ENCODE measurements around the gene WASHC4. TPM values are rescaled to one million over a fixed set of nuclear protein-coding genes. Genes with fewer than 3 reads are reported as not detected.

The WASHC4 gene
- total and polyA plus RNA-seq, 2 donors (not counting 3 experiments of a cell fraction or from before 2014, with no cell fraction given): 30.4 to 123 TPM

DNA sequence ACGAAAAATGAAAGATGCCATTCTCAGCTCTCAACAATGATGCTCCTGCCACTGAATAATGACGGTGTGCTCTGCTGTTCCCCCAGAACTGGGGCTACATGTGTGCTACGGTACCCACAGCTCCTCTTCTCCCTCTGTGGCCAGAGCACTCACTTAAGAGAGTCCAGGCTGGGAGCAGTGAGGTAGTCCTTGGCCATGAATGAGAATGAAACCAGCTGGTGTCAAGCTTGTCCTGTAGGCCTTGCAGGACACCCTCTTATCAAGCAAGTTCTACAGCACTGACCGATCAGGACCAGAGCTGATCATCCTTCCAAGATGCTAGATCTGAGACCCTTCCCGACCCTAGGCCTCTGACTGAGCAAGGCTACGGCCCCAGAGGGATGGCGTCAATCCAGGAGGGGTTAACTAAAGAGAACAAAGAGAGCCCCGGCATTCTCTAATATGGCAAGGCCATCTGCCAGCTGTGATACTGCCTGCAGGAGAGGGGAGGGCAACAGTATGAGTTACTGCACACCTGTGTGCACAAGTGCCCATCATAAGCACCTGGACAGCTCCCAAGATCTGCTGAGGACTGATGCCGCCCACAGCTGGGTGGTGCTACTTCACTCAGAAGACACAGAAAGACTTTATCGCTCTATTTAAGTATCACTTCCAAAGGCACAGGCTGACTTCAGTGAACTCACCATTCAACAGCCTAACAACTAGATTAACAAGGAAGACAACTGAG is 98.0 kb downstream of the WASHC4 start:
- TF ChIP-seq POLR2A (IDR thresholded peaks at IDR 0.05; ENCODE audit: low read depth, low read length) (no peak), JUN (IDR thresholded peaks at IDR 0.05; ENCODE audit: borderline replicate concordance, insufficient read depth, insufficient read length, low read depth) (no peak), FOS (IDR thresholded peaks at IDR 0.05; ENCODE audit: borderline replicate concordance, insufficient read depth, low read length) (no peak), GATA2 (IDR thresholded peaks at IDR 0.05; ENCODE audit: insufficient read depth, insufficient read length, low read depth, low read length) (no peak), EZH2 (IDR thresholded peaks at IDR 0.05; ENCODE audit: borderline replicate concordance, low read depth, low read length, severe bottlenecking) (no peak), POLR2AphosphoS5 (IDR thresholded peaks at IDR 0.05; ENCODE audit: insufficient read depth, low read depth, low read length) (no peak), MYC (IDR thresholded peaks at IDR 0.05; ENCODE audit: low read depth, low read length) (no peak)
- TF ChIP-seq, protein P1, sequence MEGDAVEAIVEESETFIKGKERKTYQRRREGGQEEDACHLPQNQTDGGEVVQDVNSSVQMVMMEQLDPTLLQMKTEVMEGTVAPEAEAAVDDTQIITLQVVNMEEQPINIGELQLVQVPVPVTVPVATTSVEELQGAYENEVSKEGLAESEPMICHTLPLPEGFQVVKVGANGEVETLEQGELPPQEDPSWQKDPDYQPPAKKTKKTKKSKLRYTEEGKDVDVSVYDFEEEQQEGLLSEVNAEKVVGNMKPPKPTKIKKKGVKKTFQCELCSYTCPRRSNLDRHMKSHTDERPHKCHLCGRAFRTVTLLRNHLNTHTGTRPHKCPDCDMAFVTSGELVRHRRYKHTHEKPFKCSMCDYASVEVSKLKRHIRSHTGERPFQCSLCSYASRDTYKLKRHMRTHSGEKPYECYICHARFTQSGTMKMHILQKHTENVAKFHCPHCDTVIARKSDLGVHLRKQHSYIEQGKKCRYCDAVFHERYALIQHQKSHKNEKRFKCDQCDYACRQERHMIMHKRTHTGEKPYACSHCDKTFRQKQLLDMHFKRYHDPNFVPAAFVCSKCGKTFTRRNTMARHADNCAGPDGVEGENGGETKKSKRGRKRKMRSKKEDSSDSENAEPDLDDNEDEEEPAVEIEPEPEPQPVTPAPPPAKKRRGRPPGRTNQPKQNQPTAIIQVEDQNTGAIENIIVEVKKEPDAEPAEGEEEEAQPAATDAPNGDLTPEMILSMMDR (IDR thresholded peaks at IDR 0.05; ENCODE audit: extremely low read depth in 1 of 2, insufficient read depth in 1 of 2, low read depth in 1 of 2, low read length in 2 of 2): no peak
- TF ChIP-seq, protein P2, sequence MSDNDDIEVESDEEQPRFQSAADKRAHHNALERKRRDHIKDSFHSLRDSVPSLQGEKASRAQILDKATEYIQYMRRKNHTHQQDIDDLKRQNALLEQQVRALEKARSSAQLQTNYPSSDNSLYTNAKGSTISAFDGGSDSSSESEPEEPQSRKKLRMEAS (IDR thresholded peaks at IDR 0.05; ENCODE audit: insufficient read depth, insufficient read length): no peak
- H3K4me2 ChIP-seq (ENCODE audit: insufficient read depth, low read length): no peak overlapping the region
- no peak overlapping the region for H3K27ac ChIP-seq (ENCODE audit: insufficient read depth, low read depth, low read length)
- H3K36me3 ChIP-seq (ENCODE audit: control insufficient read depth in 2 of 2, extremely low read depth in 1 of 2, insufficient read depth in 2 of 2, low read length in 2 of 2): peaks cover 0 to 17% of the 10 kb centered on the region in 2 experiments
- no peak overlapping the region for H3K9ac ChIP-seq (replicated peaks; ENCODE audit: extremely low read depth, insufficient read depth, low read length)
- H2AFZ ChIP-seq (ENCODE audit: low read depth, low read length): no peak overlapping the region
- H3K4me1 ChIP-seq (ENCODE audit: control insufficient read depth, extremely low read depth, insufficient read depth, low read length): no peaks in the 10 kb centered on the region
- peak; percentile 44 for FAIRE-seq
- no peaks in the 10 kb centered on the region for H4K20me1 ChIP-seq (replicated peaks; ENCODE audit: control insufficient read depth, extremely low read depth, insufficient read depth, low read length)
- intact Hi-C loops (cut with micrococcal nuclease) (loop anchor here (2.0 kb wide), 1 partner anchor 177 kb away; no protein-coding TSS in a partner anchor), dilution Hi-C loops (cut with MboI; ENCODE audit: extremely low pct_ligation_motif_present, low sequenced_read_pairs) (no loop called here)
- POLR2A ChIA-PET: interaction anchor here (0.6 kb wide), 1 partner anchor 16 kb away, joined by 3 read pairs; no protein-coding TSS in a partner anchor
- no peaks in the 10 kb centered on the region for H3K9me1 ChIP-seq (replicated peaks; ENCODE audit: control insufficient read depth, extremely low read depth, insufficient read depth, low read length)
- CTCF ChIA-PET: interaction anchor here (0.9 to 3.2 kb wide), 4 partner anchors 130 to 188 kb away, joined by 3 to 26 read pairs (median 4); no protein-coding TSS in a partner anchor
- H3K4me3 ChIP-seq (replicated peaks in 1 of 3; ENCODE audit: insufficient read depth in 1 of 3, low read depth in 1 of 3, low read length in 3 of 3): no peak overlapping the region
- no peak for DNase-seq (ENCODE audit: low read depth, low spot score)
- no peaks in the 10 kb centered on the region for H3K79me2 ChIP-seq (ENCODE audit: control insufficient read depth, insufficient read depth, low read length)
- H3K27me3 ChIP-seq (ENCODE audit: control insufficient read depth in 2 of 2, insufficient read depth in 2 of 2, low read length in 2 of 2): no peaks in the 10 kb centered on the region
- BruUV-seq (replicated peaks): no TSS peak
- no peaks in the 10 kb centered on the region for H3K9me3 ChIP-seq (replicated peaks; ENCODE audit: control insufficient read depth, insufficient read depth, low read length)
